HS-27A (cell line): ENCODE data around the gene UMODL1.

Experiments used
- DNase-seq: peaks from one replicate; pipeline ENCODE4 v3.0.0-alpha.2; 2012; ENCODE audit warnings: low read depth, missing footprints

UMODL1 gene

GRCh38 chr21:42079939-42080787 is 9.0 kb downstream of the UMODL1 start:
- DNase-seq = no peak

- DNase-seq = no peak
These were observed 9.6 kb downstream of the UMODL1 start for GRCh38 chr21:42080788-42081083.

GRCh38 chr21:42081138-42081537 is 10.0 kb downstream of the UMODL1 start:
- no peak for DNase-seq

GRCh38 chr21:42081931-42082381 is 10.8 kb downstream of the UMODL1 start:
- DNase-seq = no peak

- DNase-seq = no peak
These were observed 11.6 kb downstream of the UMODL1 start for GRCh38 chr21:42082501-42083360.

GRCh38 chr21:42083361-42083690 is 12.2 kb downstream of the UMODL1 start:
- no peak for DNase-seq

GRCh38 chr21:42084079-42084478 is 13.0 kb downstream of the UMODL1 start:
- no peak for DNase-seq

GRCh38 chr21:42085246-42086077 is 14.3 kb downstream of the UMODL1 start:
- DNase-seq = no peak

GRCh38 chr21:42086969-42087368 is 15.9 kb downstream of the UMODL1 start:
- DNase-seq = no peak

GRCh38 chr21:42088148-42088547 is 17.0 kb downstream of the UMODL1 start:
- DNase-seq = no peak

GRCh38 chr21:42088658-42089057 is 17.5 kb downstream of the UMODL1 start:
- no peak for DNase-seq

GRCh38 chr21:42089093-42089631 is 18.0 kb downstream of the UMODL1 start:
- DNase-seq = no peak

- DNase-seq = no peak
These were observed 18.7 kb downstream of the UMODL1 start for GRCh38 chr21:42089665-42090310.

- no peak for DNase-seq
These were observed 20.9 kb downstream of the UMODL1 start for GRCh38 chr21:42091899-42092508.

GRCh38 chr21:42092771-42093170 is 21.7 kb downstream of the UMODL1 start:
- no peak for DNase-seq

GRCh38 chr21:42093186-42093585 is 22.1 kb downstream of the UMODL1 start:
- no peak for DNase-seq

GRCh38 chr21:42093991-42094421 is 22.9 kb downstream of the UMODL1 start:
- DNase-seq = no peak

GRCh38 chr21:42094811-42095210 is 23.7 kb downstream of the UMODL1 start:
- no peak for DNase-seq

- DNase-seq = no peak
These were observed 24.5 kb downstream of the UMODL1 start for GRCh38 chr21:42095581-42095980.

GRCh38 chr21:42096566-42096965 is 25.4 kb downstream of the UMODL1 start:
- no peak for DNase-seq

- DNase-seq = no peak
These were observed 26.2 kb downstream of the UMODL1 start for GRCh38 chr21:42097274-42097673.
